Nephron (organoid): ENCODE data around the gene ELANE.

Experiments
- H3K27ac Mint-ChIP-seq, 3 experiments: 2 replicates each; pipeline ENCODE4 v1.8.0; 2020; ENCODE audit warnings: mixed read lengths in 3 of 3, mild to moderate bottlenecking in 2 of 3, moderate library complexity in 1 of 3
- H3K27me3 Mint-ChIP-seq: 2 replicates; pipeline ENCODE4 v1.8.0; 2021; ENCODE audit warnings: low read depth, mild to moderate bottlenecking, moderate library complexity, mixed read lengths
- H3K36me3 Mint-ChIP-seq: 2 replicates; pipeline ENCODE4 v1.8.0; 2020; ENCODE audit warnings: low read depth, mixed read lengths
- H3K4me1 Mint-ChIP-seq: 2 replicates; pipeline ENCODE4 v1.8.0; 2020; ENCODE audit warnings: mixed read lengths
- H3K4me3 Mint-ChIP-seq, 3 experiments: 2 replicates each; pipeline ENCODE4 v1.8.0; 2020; ENCODE audit warnings: mild to moderate bottlenecking in 3 of 3, mixed read lengths in 3 of 3, moderate library complexity in 2 of 3
- H3K9me3 Mint-ChIP-seq: 2 replicates; pipeline ENCODE4 v1.8.0; 2020; ENCODE audit warnings: mixed read lengths
- CTCF ChIP-seq, 3 experiments: fragments of 200-600 bp; sonication (generic); IDR thresholded peaks; one replicate each; pipeline ENCODE4 v1.5.0; 2021; ENCODE audit warnings: antibody characterized with exemption in 3 of 3; ENCODE audit not compliant: unreplicated experiment in 3 of 3

The ELANE gene

GRCh38 chr19:861141-861755 lies 9.1 kb downstream of the ELANE start:
- Mint-ChIP-seq H3K27me3 (peaks cover 53% of the 10 kb centered on the region), H3K4me1 (no peaks in the 10 kb centered on the region), H3K27ac (no peak overlapping the region), H3K9me3 (no peaks in the 10 kb centered on the region), H3K36me3 (peaks cover 7% of the 10 kb centered on the region), H3K4me3 (peak overlapping the region in 1 of 3 experiments; percentile 51)
- TF ChIP-seq CTCF (IDR thresholded peaks at IDR 0.05; ENCODE audit: unreplicated experiment in 3 of 3) = no peak

- Mint-ChIP-seq H3K4me1 (no peaks in the 10 kb centered on the region), H3K27ac (no peak overlapping the region), H3K4me3 (peak overlapping the region in 1 of 3 experiments; percentile 51), H3K27me3 (peaks cover 52% of the 10 kb centered on the region), H3K9me3 (no peaks in the 10 kb centered on the region), H3K36me3 (peaks cover 7% of the 10 kb centered on the region)
- no peak for TF ChIP-seq CTCF (IDR thresholded peaks at IDR 0.05; ENCODE audit: unreplicated experiment in 3 of 3)
These were observed 9.9 kb downstream of the ELANE start for GRCh38 chr19:861756-862580.

- H3K27ac Mint-ChIP-seq = peak overlapping the region in 1 of 3 experiments; percentile 33
- H3K4me3 Mint-ChIP-seq = peak overlapping the region in 1 of 3 experiments; percentile 61
- peaks cover 13% of the 10 kb centered on the region for H3K36me3 Mint-ChIP-seq
- TF ChIP-seq CTCF (IDR thresholded peaks at IDR 0.05; ENCODE audit: unreplicated experiment in 3 of 3) = no peak
- peaks cover 6% of the 10 kb centered on the region for H3K4me1 Mint-ChIP-seq
- no peaks in the 10 kb centered on the region for H3K9me3 Mint-ChIP-seq
- peaks cover 46% of the 10 kb centered on the region for H3K27me3 Mint-ChIP-seq
These were observed 10.6 kb downstream of the ELANE start for GRCh38 chr19:862581-863314.

- Mint-ChIP-seq H3K9me3 (no peaks in the 10 kb centered on the region), H3K27me3 (peaks cover 41% of the 10 kb centered on the region), H3K36me3 (peaks cover 13% of the 10 kb centered on the region), H3K4me3 (no peak overlapping the region), H3K27ac (no peak overlapping the region), H3K4me1 (peaks cover 6% of the 10 kb centered on the region)
- no peak for TF ChIP-seq CTCF (IDR thresholded peaks at IDR 0.05; ENCODE audit: unreplicated experiment in 3 of 3)
These were observed 11.2 kb downstream of the ELANE start for GRCh38 chr19:863315-863620.

- Mint-ChIP-seq H3K9me3 (no peaks in the 10 kb centered on the region), H3K27ac (no peak overlapping the region), H3K4me3 (no peak overlapping the region), H3K36me3 (peaks cover 31% of the 10 kb centered on the region), H3K27me3 (peaks cover 24% of the 10 kb centered on the region), H3K4me1 (peaks cover 11% of the 10 kb centered on the region)
- no peak for TF ChIP-seq CTCF (IDR thresholded peaks at IDR 0.05; ENCODE audit: unreplicated experiment in 3 of 3)
These were observed 14.7 kb downstream of the ELANE start for GRCh38 chr19:866769-867300.
